ENCODE results near the gene WDR55. TPM values are rescaled to one million over a fixed set of nuclear protein-coding genes. Genes with fewer than 3 reads are reported as not detected.
"Not testable (repeated sequence)": the region's sequence is repeated elsewhere in the genome, so short reads cannot be mapped to it uniquely, and the experiment has no call there.

The WDR55 gene
- total and polyA plus RNA-seq, 11 donors: 9.6 to 19.3 (median 12.2) TPM

DNA sequence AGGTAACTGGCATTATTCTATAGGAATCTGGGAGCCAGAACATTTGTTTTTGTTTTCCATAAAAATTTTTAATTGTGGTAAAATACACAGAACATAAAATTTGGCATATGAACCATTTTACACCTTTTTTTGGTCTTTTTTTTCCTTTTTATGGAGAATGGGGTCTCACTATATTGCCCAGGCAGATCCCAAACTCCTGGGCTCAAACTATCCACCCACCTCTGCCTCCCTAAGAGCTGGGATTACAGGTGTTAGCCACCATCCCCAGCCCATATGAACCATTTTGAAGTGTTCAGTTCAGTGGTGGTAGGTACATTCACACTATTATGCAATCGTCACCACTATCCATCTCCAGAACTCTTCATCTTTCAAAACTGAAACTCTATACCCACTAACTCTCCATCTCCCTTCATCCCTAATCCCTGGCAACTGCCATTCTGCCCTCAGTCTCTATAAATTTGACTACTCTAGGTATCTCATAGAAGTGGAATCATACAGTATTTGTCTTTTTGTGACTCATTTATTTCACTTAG is 48.9 kb downstream of the WDR55 start:
- ATAC-seq: no peak

DNA sequence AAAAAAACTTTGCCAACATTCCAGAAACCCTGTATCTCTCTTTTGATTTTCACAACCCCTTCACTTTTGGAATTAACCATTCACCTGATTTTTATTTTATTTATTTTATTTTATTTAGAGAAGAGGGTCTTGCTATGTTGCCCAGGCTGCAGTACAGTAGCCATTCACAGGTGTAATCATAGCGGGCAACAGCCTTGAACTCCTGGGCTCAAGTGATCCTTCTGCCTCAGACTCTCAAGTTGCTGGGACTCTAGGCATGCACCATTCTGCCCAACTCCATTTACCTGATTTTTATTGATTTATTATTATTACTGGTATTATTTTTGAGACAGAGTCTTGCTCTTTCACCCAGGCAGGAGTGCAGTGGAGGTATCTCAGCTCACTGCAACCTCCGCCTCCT is 51.5 kb downstream of the WDR55 start:
- H3K4me3 ChIP-seq, ATAC-seq, H3K9me3 ChIP-seq, H3K27me3 ChIP-seq, H3K27ac ChIP-seq, H3K4me1 ChIP-seq, H3K36me3 ChIP-seq, DNase-seq: not testable (repeated sequence)
- 89 to 96% (median 91%) methylated on average over 2 of the region's 2 CpGs for WGBS, 4 donors
- intact Hi-C loops (cut with DNase I): loop anchor here in 3 of 10 donors (10.0 kb wide), 2 partner anchors 351 to 471 kb away; partner anchors contain the start of gene SLC4A9 (in 2 of the 3)

More for the DNA sequence above, 48.9 kb downstream of the WDR55 start:
- H3K27ac ChIP-seq: no peak overlapping the region
- H3K4me1 ChIP-seq: peaks cover 0 to 12% (median 0%) of the 10 kb centered on the region in 12 donors
- no peak for DNase-seq
- WGBS, 4 donors: 85 to 95% (median 88%) methylated on average over 1 of the region's 1 CpG
- H3K36me3 ChIP-seq: no peaks in the 10 kb centered on the region
- intact Hi-C loops (cut with DNase I): loop anchor here in 3 of 10 donors (5.0 to 10.0 kb wide), 3 partner anchors 341 to 469 kb away; partner anchors contain the start of gene SLC4A9 (in 2 of the 3)
- no peak overlapping the region for H3K4me3 ChIP-seq
- H3K9me3 ChIP-seq: no peaks in the 10 kb centered on the region
- TF ChIP-seq, protein P1, sequence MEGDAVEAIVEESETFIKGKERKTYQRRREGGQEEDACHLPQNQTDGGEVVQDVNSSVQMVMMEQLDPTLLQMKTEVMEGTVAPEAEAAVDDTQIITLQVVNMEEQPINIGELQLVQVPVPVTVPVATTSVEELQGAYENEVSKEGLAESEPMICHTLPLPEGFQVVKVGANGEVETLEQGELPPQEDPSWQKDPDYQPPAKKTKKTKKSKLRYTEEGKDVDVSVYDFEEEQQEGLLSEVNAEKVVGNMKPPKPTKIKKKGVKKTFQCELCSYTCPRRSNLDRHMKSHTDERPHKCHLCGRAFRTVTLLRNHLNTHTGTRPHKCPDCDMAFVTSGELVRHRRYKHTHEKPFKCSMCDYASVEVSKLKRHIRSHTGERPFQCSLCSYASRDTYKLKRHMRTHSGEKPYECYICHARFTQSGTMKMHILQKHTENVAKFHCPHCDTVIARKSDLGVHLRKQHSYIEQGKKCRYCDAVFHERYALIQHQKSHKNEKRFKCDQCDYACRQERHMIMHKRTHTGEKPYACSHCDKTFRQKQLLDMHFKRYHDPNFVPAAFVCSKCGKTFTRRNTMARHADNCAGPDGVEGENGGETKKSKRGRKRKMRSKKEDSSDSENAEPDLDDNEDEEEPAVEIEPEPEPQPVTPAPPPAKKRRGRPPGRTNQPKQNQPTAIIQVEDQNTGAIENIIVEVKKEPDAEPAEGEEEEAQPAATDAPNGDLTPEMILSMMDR (IDR thresholded peaks at IDR 0.05): no peak
- no peak for TF ChIP-seq POLR2A (IDR thresholded peaks at IDR 0.05)
- H3K27me3 ChIP-seq: no peaks in the 10 kb centered on the region

DNA sequence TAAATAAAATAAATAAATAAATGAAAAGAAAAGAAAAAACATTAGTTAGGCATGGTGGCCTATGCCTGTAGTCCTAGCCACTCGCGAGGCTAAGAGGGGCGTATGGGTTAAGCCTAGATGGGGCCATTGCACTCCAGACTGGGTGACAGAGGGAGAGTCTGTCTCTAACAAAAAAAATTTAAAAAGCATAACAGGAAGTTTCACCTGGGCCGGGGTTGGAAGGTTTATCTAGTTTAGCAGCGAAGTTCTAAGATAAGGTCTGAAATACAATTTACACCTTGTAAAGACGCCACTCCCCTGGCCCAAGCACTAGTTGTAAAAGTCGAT is 53.5 kb downstream of the WDR55 start:
- Histone ChIP-seq H3K36me3 (no peaks in the 10 kb centered on the region), H3K9me3 (no peaks in the 10 kb centered on the region), H3K27ac (no peak overlapping the region), H3K27me3 (peaks cover 0 to 7% (median 0%) of the 10 kb centered on the region in 9 donors), H3K4me1 (peaks cover 0 to 3% (median 0%) of the 10 kb centered on the region in 12 donors), H3K4me3 (peak overlapping the region in 3 of 12 donors; percentile 17 to 43 (median 30))
- intact Hi-C loops (cut with DNase I): loop anchor here in 3 of 10 donors (10.0 kb wide), 2 partner anchors 353 to 473 kb away; partner anchors contain the start of gene SLC4A9 (in 2 of the 3)
- DNase-seq (no peak), ATAC-seq (no peak)
- WGBS, 4 donors: 71 to 76% (median 74%) methylated on average over 7 of the region's 7 CpGs
- TF ChIP-seq POLR2A (IDR thresholded peaks at IDR 0.05): no peak
- TF ChIP-seq, protein P1 (IDR thresholded peaks at IDR 0.05): no peak

DNA sequence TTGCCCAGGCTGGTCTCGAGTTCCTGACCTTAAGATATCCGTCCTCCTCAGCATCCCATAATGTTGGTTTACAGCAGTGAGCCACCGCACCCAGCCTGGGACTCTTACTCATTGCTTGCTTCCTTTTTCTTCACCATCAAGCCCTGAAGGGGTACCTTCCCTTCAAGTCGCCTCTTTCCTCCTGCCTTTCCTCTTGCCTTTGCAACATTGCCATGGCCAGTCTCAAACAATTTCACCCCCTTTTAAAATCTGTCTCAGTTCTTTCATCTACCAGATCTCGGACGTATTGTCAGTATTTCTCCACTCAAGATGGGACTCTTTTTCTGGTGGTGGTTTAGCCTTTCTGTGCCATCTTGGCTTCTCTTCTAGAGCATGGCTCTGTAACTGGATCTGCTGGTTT is 56.0 kb downstream of the WDR55 start:
- H3K4me3 ChIP-seq, H3K4me1 ChIP-seq, ATAC-seq, H3K36me3 ChIP-seq, DNase-seq, H3K27ac ChIP-seq, H3K9me3 ChIP-seq, H3K27me3 ChIP-seq: not testable (repeated sequence)
- intact Hi-C loops (cut with DNase I): loop anchor here in 2 of 10 donors (5.0 kb wide), 2 partner anchors 333 to 348 kb away; no protein-coding TSS in a partner anchor
- WGBS, 4 donors: 52 to 60% (median 55%) methylated on average over 6 of the region's 6 CpGs

DNA sequence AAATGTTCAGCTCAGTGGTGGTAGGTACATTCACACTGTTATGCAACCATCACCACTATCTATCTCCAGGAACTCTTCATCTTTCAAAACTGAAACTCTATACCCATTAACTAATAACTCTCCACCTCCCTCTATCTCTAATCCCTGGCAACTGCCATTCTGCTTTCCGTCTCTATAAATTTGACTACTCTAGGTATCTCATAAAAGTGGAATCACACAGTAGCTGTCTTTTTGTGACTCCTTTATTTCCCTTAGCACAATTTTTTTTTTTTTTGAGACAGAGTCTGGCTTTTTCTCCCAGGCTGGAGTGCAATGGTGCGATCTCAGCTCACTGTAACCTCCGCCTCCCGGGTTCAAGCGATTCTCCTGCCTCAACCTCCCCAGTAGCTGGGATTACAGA is 56.7 kb downstream of the WDR55 start:
- H3K4me1 ChIP-seq, H3K27ac ChIP-seq, ATAC-seq, H3K27me3 ChIP-seq, H3K9me3 ChIP-seq, H3K4me3 ChIP-seq, DNase-seq, H3K36me3 ChIP-seq: not testable (repeated sequence)
- intact Hi-C loops (cut with DNase I): loop anchor here in 2 of 10 donors (5.0 kb wide), 2 partner anchors 334 to 349 kb away; no protein-coding TSS in a partner anchor
- WGBS, 4 donors: 76 to 84% (median 80%) methylated on average over 5 of the region's 5 CpGs

Small RNA genes lying within 50 kb of the gene (microRNA-seq; reads per million reads assigned to microRNA genes)
- gene MIR3655: 0 to 1.5 (median 0.43) reads per million in 4 donors

Other genes with a start within 250 kb of the WDR55 start
- gene EIF4EBP3, start 117.2 kb upstream of the WDR55 start, total RNA-seq: 10 to 100 TPM in 6 of 9 donors, 1 to 10 TPM in 3; 4.7 to 34.9 (median 14.6) TPM
- gene EIF4EBP3, start 117.2 kb upstream of the WDR55 start, polyA plus RNA-seq: 10 to 100 TPM in 1 of 2 donors, 1 to 10 TPM in 1; 8.5 to 33.3 TPM
- 10 to 100 TPM; 22.4 to 38.1 (median 28.1) TPM for gene SRA1, start 107.4 kb upstream of the WDR55 start, total RNA-seq
- gene SRA1, start 107.4 kb upstream of the WDR55 start, polyA plus RNA-seq: 10 to 100 TPM; 32.1 to 36.5 TPM
- 10 to 100 TPM in 5 of 9 donors, 1 to 10 TPM in 4; 3.6 to 23.1 (median 11.4) TPM for gene APBB3, start 100.3 kb upstream of the WDR55 start, total RNA-seq
- 10 to 100 TPM in 1 of 2 donors, 1 to 10 TPM in 1; 4.9 to 14.7 TPM for gene APBB3, start 100.3 kb upstream of the WDR55 start, polyA plus RNA-seq
- gene SLC35A4, start 100.1 kb upstream of the WDR55 start, total RNA-seq: 10 to 100 TPM; 55.5 to 92.1 (median 75.9) TPM
- 100 to 1,000 TPM in 1 of 2 donors, 10 to 100 TPM in 1; 39.2 to 118 TPM for gene SLC35A4, start 100.1 kb upstream of the WDR55 start, polyA plus RNA-seq
- gene CD14, start 31.7 kb upstream of the WDR55 start, total RNA-seq: 100 to 1,000 TPM in 2 of 9 donors, 10 to 100 TPM in 7; 16.6 to 220 (median 26.7) TPM
- 10 to 100 TPM in 1 of 2 donors, 1 to 10 TPM in 1; 9.9 to 20.3 TPM for gene CD14, start 31.7 kb upstream of the WDR55 start, polyA plus RNA-seq
- gene TMCO6, start 25.5 kb upstream of the WDR55 start, total RNA-seq: 10 to 100 TPM in 1 of 9 donors, 1 to 10 TPM in 8; 2.2 to 11.7 (median 3.3) TPM
- 1 to 10 TPM; 3.9 to 8.7 TPM for gene TMCO6, start 25.5 kb upstream of the WDR55 start, polyA plus RNA-seq
- 100 to 1,000 TPM in 8 of 9 donors, 10 to 100 TPM in 1; 84.0 to 156 (median 115) TPM for gene NDUFA2, start 17.3 kb upstream of the WDR55 start, total RNA-seq
- gene NDUFA2, start 17.3 kb upstream of the WDR55 start, polyA plus RNA-seq: 100 to 1,000 TPM; 205 to 550 TPM
- 100 to 1,000 TPM in 2 of 9 donors, 10 to 100 TPM in 7; 60.9 to 147 (median 79.0) TPM for gene IK, start 17.1 kb upstream of the WDR55 start, total RNA-seq
- 10 to 100 TPM; 54.4 to 97.6 TPM for gene IK, start 17.1 kb upstream of the WDR55 start, polyA plus RNA-seq
- under 1 TPM in 7 of 9 donors, not detected in 2; 0.16 to 0.75 (median 0.51) TPM for gene DND1, start 8.7 kb downstream of the WDR55 start, total RNA-seq
- gene DND1, start 8.7 kb downstream of the WDR55 start, polyA plus RNA-seq: under 1 TPM; 0.53 to 0.95 TPM
- 10 to 100 TPM; 31.3 to 43.9 (median 36.0) TPM for gene HARS1, start 26.5 kb downstream of the WDR55 start, total RNA-seq
- gene HARS1, start 26.5 kb downstream of the WDR55 start, polyA plus RNA-seq: 10 to 100 TPM; 45.3 to 58.6 TPM
- gene HARS2, start 26.6 kb downstream of the WDR55 start, total RNA-seq: 10 to 100 TPM; 20.0 to 31.7 (median 24.6) TPM
- gene HARS2, start 26.6 kb downstream of the WDR55 start, polyA plus RNA-seq: 10 to 100 TPM; 17.4 to 31.3 TPM
- 10 to 100 TPM; 25.0 to 39.5 (median 33.9) TPM for gene ZMAT2, start 35.5 kb downstream of the WDR55 start, total RNA-seq
- 10 to 100 TPM; 56.0 to 72.9 TPM for gene ZMAT2, start 35.5 kb downstream of the WDR55 start, polyA plus RNA-seq
- under 1 TPM in 1 of 9 donors, not detected in 8; 0.08 TPM for gene PCDHA1, start 121.2 kb downstream of the WDR55 start, total RNA-seq
- gene PCDHA1, start 121.2 kb downstream of the WDR55 start, polyA plus RNA-seq: not detected
- gene PCDHA2, start 129.9 kb downstream of the WDR55 start, total RNA-seq: under 1 TPM in 1 of 9 donors, not detected in 8; 0.07 TPM
- under 1 TPM in 1 of 2 donors, not detected in 1; 0.01 TPM for gene PCDHA2, start 129.9 kb downstream of the WDR55 start, polyA plus RNA-seq
- under 1 TPM in 8 of 9 donors, not detected in 1; 0.07 to 0.39 (median 0.22) TPM for gene PCDHA3, start 136.2 kb downstream of the WDR55 start, total RNA-seq
- gene PCDHA3, start 136.2 kb downstream of the WDR55 start, polyA plus RNA-seq: under 1 TPM in 1 of 2 donors, not detected in 1; 0.01 TPM
- gene PCDHA4, start 142.2 kb downstream of the WDR55 start, total RNA-seq: under 1 TPM in 6 of 9 donors, not detected in 3; 0.02 to 0.21 (median 0.13) TPM
- gene PCDHA4, start 142.2 kb downstream of the WDR55 start, polyA plus RNA-seq: under 1 TPM in 1 of 2 donors, not detected in 1; 0.03 TPM
- under 1 TPM in 4 of 9 donors, not detected in 5; 0.07 to 0.20 (median 0.08) TPM for gene PCDHA5, start 156.7 kb downstream of the WDR55 start, total RNA-seq
- under 1 TPM in 1 of 2 donors, not detected in 1; 0.04 TPM for gene PCDHA5, start 156.7 kb downstream of the WDR55 start, polyA plus RNA-seq
- gene PCDHA6, start 163.1 kb downstream of the WDR55 start, total RNA-seq: under 1 TPM in 6 of 9 donors, not detected in 3; 0.10 to 0.36 (median 0.29) TPM
- gene PCDHA6, start 163.1 kb downstream of the WDR55 start, polyA plus RNA-seq: not detected
- under 1 TPM in 4 of 9 donors, not detected in 5; 0.11 to 0.27 (median 0.20) TPM for gene PCDHA7, start 169.4 kb downstream of the WDR55 start, total RNA-seq
- under 1 TPM in 1 of 2 donors, not detected in 1; 0.03 TPM for gene PCDHA7, start 169.4 kb downstream of the WDR55 start, polyA plus RNA-seq
- gene PCDHA8, start 176.3 kb downstream of the WDR55 start, total RNA-seq: under 1 TPM in 4 of 9 donors, not detected in 5; 0.08 to 0.32 (median 0.12) TPM
- not detected for gene PCDHA8, start 176.3 kb downstream of the WDR55 start, polyA plus RNA-seq
- gene PCDHA9, start 183.5 kb downstream of the WDR55 start, total RNA-seq: under 1 TPM in 3 of 9 donors, not detected in 6; 0.07 to 0.15 (median 0.08) TPM
- gene PCDHA9, start 183.5 kb downstream of the WDR55 start, polyA plus RNA-seq: not detected
- under 1 TPM in 7 of 9 donors, not detected in 2; 0.04 to 0.41 (median 0.19) TPM for gene PCDHA10, start 191.0 kb downstream of the WDR55 start, total RNA-seq
- gene PCDHA10, start 191.0 kb downstream of the WDR55 start, polyA plus RNA-seq: under 1 TPM; under 0.01 to 0.01 TPM
- gene PCDHA11, start 204.1 kb downstream of the WDR55 start, total RNA-seq: under 1 TPM in 2 of 9 donors, not detected in 7; 0.08 to 0.13 TPM
- gene PCDHA11, start 204.1 kb downstream of the WDR55 start, polyA plus RNA-seq: not detected
- gene PCDHA12, start 210.4 kb downstream of the WDR55 start, total RNA-seq: under 1 TPM in 4 of 9 donors, not detected in 5; 0.08 to 0.97 (median 0.09) TPM
- not detected for gene PCDHA12, start 210.4 kb downstream of the WDR55 start, polyA plus RNA-seq
- gene PCDHA13, start 217.2 kb downstream of the WDR55 start, total RNA-seq: under 1 TPM in 2 of 9 donors, not detected in 7; 0.12 to 0.38 TPM
- under 1 TPM in 1 of 2 donors, not detected in 1; 0.01 TPM for gene PCDHA13, start 217.2 kb downstream of the WDR55 start, polyA plus RNA-seq